HG02763 (cell line): Measurements from ENCODE around the gene ARRB1.
"Not testable (repeated sequence)": the region's sequence is repeated elsewhere in the genome, so short reads cannot be mapped to it uniquely, and the experiment has no call there.

Source experiments
- ATAC-seq: cut with Tn5 transposase; IDR thresholded peaks from one replicate; pipeline ENCODE4 v1.9.1; 2021; ENCODE audit warnings: mild to moderate bottlenecking, moderate library complexity; ENCODE audit not compliant: unreplicated experiment

ARRB1 gene

GRCh38 chr11:75277991-75278790, 73.3 kb downstream of the ARRB1 start:
- no peak for ATAC-seq

GRCh38 chr11:75277211-75277805, 74.2 kb downstream of the ARRB1 start:
- no peak for ATAC-seq

DNA sequence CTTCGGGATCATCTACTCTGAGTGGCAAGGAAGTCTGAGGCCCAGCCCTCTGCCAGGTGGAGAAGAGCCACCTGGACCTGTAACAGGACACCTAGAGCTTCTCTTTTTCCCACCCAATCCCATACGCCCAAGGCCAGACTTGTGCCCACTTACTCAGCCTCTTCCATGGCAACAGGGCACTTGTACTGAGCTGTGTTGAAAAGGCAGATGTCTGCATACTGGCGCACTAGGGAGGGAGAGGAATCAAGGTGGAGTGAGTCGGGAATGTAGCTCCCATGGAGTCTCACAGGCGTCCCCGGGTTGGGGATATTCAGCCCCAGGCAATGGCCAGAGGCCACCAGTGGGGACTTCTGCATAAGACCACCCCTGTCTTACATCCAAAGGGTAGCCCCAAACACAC, 74.8 kb downstream of the ARRB1 start:
- ATAC-seq: no peak

DNA sequence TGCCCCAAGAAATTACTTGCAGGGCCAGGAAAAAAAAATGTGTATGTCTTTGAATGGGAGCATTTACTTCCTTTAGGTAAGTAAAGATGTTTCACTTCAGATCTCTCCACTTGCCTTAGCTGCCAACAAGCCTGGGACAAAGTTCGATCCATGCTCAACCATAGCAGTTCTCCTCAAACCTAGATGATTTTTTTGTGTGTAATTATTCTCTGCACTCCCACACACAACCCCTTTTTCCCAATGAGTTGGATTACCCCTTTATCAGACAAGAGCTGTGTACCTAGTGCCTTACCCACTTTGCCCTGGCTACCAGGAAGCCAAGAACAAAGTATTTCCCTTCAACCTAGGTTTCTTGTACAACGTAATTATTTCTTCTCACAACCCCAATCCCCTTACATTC, 75.3 kb downstream of the ARRB1 start:
- ATAC-seq: no peak

GRCh38 chr11:75275581-75275980, 75.9 kb downstream of the ARRB1 start:
- ATAC-seq: no peak

DNA sequence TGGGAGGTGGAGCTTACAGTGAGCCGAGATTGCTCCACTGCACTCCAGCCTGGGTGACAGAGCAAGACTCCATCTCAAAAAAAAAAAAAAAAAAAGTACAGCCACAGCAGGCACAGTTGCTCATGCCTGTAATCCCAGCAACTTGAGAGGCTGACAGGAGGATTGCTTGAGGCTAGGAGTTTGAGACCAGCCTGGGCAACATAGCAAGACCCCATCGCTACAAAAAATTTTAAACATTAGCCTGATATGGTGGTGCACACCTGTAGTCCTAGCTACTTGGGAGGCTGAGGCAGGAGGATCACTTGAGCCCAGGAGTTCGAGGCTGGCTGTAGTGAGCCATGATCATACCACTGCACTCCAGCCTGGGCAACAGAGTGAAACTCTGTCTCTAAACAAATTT, 76.7 kb downstream of the ARRB1 start:
- ATAC-seq: not testable (repeated sequence)

DNA sequence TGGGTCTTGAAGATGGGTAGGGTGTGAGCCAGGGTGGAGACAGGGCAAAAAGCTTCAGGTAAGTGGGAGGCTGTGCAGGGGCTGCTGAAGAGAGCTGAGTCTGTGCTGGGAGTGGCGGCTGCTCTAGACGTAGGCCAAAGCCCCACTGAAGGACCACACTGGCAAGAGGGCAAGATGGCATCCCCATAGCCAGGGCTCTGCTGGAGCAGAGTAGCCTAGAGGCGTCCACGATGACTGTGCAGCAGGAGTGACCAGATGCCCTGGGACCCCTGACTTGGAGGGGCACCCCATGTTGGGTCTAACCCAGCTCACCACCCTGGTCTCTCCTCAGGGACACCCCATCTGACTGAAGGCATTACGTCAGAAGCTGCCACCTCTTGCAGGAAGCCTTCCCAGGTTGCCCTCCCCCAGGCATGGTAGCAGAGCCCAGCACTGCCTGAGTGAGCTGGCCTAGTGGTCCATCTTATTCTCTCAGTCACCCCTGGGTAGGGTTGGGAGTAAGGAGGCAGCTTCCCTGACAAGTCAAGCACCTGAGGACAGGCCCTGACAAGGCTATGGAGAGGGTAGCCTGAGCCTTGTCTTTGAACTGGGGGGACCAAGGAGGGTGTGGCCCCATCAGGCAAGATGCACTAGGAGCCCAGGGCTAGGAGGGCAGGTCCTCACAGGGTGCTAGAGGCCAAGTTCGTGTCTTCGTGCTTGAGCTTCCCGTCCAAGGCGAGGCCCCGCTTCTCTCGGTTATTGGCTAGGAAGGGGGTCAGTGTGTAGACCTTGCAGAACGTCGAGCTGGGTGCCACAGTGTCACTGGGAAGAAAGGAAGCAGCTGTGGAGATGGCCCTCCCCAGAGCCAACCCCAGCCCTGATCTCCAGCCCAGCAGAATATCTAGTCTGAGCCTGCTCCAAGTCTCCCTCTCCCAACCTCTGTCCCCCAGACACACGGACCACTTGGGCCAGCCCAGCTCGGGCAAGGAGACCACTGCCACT, 77.8 kb downstream of the ARRB1 start:
- no peak for ATAC-seq

DNA sequence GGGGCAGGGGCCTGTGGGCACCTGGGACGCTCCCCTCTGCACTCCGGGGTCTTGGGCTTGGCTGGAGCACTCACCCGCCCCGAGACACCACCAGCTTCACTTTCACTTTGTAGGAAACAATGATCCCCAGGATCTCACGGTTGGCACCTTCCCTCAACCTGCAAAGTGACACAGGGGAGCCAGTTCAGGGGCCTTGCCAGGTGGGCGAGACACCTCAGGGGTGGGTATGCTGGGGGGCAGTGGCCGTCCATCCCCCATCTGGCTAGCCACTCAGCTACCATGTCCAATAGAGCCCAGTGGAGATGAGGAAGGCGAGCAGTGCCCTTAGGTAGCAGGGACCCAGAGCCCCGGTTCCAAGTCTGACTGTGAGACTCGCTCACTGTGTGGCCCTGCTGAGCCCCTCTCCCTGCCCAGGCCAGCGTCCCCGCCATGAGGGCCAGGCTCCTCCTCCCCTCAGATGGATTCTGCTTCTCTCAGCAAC, 78.6 kb downstream of the ARRB1 start:
- no peak for ATAC-seq

GRCh38 chr11:75272391-75272790, 79.1 kb downstream of the ARRB1 start:
- ATAC-seq: no peak

GRCh38 chr11:75271730-75272129, 79.7 kb downstream of the ARRB1 start:
- ATAC-seq: no peak

DNA sequence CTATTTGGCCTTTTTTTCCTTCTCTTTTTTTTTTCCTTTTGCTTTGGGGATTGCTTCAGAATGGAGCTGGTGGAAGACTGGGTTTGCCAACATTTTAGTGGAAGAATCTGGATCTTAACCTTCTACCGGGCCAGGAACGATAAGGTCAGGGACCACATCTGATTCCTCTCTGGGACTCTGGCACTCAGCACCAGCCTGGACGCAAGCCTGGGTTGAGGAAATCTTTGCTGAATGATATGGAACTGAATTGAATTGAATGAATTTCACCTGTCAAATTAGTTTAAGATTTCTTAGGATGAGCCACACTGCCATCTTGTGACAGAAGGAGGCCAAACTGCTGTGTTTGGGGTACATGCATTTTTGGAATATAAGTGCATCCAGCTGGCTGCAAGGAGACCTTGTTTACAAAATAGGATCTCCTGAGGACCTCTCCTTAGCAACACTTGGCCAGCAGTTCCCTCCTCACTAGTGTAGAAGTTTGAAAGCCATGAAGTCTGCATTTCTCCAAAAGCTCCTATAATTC, 80.5 kb downstream of the ARRB1 start:
- ATAC-seq: no peak

DNA sequence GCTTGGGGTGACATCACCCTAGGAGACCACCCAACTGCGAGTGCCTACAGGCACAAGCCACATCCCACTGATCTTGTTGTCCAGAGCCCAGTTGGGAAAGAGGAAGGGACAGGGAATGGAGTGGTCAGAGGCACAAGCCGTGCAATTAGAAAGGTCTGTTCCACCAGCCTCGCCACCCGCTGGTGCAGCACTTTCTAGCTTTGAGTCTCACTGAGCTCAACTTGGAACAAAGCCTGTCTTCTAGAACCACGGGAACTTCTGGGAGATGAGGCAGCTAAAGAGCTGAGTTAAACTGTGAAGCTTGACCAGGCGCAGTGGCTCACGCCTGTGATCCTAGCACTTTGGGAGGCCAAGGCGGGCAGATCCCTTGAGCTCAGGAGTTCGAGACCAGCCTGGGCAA, 81.6 kb downstream of the ARRB1 start:
- no peak for ATAC-seq

DNA sequence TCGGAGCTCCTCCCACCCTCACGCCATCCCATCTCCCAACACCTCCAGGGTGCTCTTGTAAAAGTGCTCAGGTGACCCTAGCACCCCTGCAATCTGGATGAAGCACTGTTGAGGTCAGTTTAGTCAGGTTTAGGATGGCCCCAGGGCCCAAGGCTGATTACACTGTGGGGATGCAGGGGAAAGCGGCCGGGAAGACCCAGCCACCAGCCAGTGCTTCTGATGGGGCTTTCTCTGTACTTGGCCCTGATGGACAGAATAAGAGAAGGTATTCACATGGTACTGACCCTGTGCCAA, 82.1 kb downstream of the ARRB1 start:
- no peak for ATAC-seq

DNA sequence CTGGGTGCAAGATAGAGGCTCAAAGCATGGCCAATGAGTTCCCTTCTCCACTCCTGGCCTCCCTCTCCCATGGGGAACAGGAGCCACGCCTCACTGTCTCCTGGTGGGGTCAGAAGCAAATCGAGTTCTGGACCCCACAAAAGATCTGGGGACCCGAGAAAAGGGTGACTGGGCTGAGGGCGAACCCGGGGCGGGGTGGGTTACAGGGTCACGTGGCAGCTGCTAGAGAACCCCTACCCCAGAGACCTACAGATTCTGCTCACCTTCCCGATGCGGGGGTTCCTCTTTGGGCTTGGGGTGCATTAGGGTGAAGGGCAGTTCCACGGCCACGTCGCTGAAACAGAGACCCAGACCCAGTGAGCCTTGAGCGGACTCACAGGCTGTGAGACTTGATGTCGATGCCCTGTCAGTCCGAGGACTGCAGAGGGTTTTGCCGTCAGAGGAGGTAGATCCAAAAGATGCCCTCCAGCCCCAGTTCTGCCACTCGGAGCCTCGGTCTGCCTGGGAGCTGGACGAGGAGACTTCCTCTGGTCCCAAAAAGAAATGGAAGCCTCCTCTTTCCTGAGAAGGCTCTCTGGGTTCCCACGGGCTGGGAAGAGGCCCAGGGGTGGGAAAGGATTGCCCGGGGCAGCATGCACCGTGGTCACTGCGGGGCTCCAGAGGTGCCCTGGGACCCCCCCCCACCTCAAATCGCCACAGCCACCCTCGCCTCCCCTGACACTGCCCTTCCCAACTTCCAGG, 82.7 kb downstream of the ARRB1 start:
- ATAC-seq: no peak

DNA sequence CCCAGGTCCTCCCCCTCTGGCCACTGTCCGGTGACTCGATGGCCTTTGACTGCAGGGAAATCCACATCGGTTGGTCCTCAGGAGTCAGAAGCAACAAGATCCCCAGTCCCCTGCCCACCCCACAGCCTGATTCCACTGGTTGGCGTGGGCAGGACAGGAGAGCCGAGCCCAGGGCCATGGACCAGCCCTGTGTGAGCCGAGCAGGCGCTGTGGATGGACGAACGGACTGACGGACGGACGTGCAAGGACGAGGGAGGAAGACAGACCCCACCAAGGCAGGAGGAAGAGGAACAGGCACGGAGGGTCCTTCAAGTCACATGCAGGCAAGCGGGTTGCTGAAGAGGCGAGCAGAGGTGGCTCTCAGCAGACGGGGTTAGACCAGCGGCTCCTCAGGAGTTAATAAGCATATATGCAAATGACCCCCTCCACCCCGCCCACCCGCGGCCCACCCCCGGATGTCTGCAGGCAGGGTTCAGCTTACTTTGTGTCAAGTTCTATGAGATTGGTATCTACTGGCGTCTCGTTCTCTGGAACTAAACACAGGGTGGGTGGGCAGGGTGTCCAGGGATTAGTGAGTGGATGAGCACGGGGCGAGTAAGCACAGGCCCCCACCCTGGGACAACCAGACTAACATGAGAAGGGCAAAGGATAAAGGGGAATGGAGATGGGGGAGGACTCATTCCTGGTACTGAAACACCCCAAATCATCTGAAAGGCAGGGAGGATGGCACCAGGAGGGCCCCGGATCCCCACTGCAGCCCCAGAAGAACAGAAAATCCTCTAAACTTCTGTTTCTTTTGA, 84.1 kb downstream of the ARRB1 start:
- ATAC-seq: no peak

DNA sequence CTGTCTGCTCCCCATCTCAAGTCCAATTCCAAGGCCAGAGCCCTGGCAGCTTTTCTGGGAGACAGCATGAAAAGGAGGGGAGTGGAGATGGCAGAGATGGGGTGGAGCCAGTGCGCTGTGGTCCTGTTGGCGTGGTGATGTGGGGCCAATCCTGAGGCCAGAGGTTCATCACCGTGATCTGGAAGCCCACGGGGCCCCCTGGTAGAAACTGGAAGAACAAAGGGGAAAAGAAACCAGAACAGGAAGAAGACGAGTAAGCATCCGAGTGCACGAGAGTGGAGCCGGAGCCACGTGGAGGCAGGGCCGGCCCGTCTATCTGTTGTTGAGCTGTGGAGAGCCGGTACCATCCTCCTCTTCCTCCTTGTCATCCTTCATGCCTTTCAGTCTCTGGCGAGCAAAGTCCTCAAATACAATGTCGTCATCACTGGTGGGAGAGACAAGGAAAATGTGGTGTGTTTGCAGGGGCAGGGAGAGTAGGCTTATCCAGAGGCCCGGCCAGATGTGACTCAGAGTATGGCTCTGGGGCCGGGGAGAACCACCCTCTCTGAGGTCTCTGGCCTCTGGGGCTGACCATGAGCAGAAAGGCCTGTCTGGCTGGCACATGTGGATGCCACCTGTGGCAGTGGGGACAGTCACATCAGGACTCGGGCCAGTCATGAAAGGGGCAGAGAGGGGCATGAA, 85.5 kb downstream of the ARRB1 start:
- ATAC-seq: no peak

DNA sequence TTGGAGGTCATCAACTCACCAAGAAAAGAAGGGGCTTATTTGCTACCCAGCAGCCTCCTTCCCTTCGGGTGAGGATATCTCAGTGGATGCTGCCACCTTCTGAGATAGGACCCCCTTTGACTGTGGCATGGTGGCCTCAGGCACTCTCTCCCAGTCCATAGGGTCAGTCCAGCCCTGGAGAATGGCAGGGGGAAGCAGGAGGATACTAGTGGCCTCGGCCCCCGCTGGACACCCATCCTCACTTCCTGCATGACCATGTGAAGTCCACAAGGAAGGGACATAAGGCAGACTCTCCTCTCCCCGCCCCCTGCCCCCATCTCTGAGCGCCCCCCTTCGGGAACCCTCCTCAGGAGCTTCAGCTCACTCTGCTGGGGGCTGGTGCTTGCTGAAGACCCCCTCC, 86.5 kb downstream of the ARRB1 start:
- ATAC-seq: no peak

- ATAC-seq: no peak
Measured at GRCh38 chr11:75264356-75264755, 87.1 kb downstream of the ARRB1 start.

DNA sequence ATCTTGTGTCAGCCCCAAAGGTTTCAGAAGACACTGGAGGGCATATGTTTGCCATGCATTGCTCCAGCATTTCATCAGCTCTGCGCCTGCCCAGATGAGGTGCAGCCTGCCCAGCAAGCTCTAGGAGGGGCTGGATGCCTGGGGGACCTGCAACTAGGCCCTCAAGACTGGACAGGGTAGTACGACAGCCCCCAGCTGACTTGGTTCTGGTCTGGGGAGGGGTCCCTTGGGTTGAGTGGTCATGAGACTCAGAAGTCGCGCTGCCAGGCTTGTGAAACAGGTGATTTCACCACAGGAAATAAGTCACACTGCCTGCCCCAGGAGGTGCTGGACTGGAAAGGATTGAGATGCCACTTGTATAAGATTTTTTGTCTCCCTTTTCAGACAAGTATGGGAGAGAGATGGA, 87.5 kb downstream of the ARRB1 start:
- ATAC-seq: no peak
